ENCODE measurements around the gene PADI4.
A peak's percentile ranks its signal among the peaks of the same experiment; 100 is the strongest.

The PADI4 gene

GRCh38 chr1:17307946-17308345 lies at the start of gene PADI4:
Gene PADI4 (plus strand): TSS chr1:17308197. CDS start chr1:17308223, 26 bp downstream.
- no peak for DNase-seq

GRCh38 chr1:17258758-17259130 lies 49.3 kb upstream of the PADI4 start:
- no peak for DNase-seq

- no peak for DNase-seq
These were observed 48.6 kb upstream of the PADI4 start for GRCh38 chr1:17259233-17259873.

- no peak for DNase-seq
These were observed 47.7 kb upstream of the PADI4 start for GRCh38 chr1:17260264-17260663.

GRCh38 chr1:17260738-17261137 lies 47.3 kb upstream of the PADI4 start:
- no peak for DNase-seq

GRCh38 chr1:17263936-17264335 lies 44.1 kb upstream of the PADI4 start:
- DNase-seq = no peak

- no peak for DNase-seq
These were observed 43.5 kb upstream of the PADI4 start for GRCh38 chr1:17264470-17264869.

- DNase-seq = no peak
These were observed 42.8 kb upstream of the PADI4 start for GRCh38 chr1:17265162-17265561.

GRCh38 chr1:17265950-17266349 lies 42.0 kb upstream of the PADI4 start:
- DNase-seq = no peak

GRCh38 chr1:17270891-17271765 lies 36.9 kb upstream of the PADI4 start:
- DNase-seq = no peak

- no peak for DNase-seq
These were observed 35.9 kb upstream of the PADI4 start for GRCh38 chr1:17272066-17272465.

- DNase-seq = no peak
These were observed 35.4 kb upstream of the PADI4 start for GRCh38 chr1:17272646-17273045.

GRCh38 chr1:17273096-17273495 lies 34.9 kb upstream of the PADI4 start:
- no peak for DNase-seq

- peak in 1 of 2 experiments; percentile 31 for DNase-seq
These were observed 33.5 kb upstream of the PADI4 start for GRCh38 chr1:17274186-17275170.

GRCh38 chr1:17276568-17276967 lies 31.4 kb upstream of the PADI4 start:
- DNase-seq = no peak

- no peak for DNase-seq
These were observed 30.4 kb upstream of the PADI4 start for GRCh38 chr1:17277511-17278159.

- DNase-seq = no peak
These were observed 28.8 kb upstream of the PADI4 start for GRCh38 chr1:17278996-17279830.

- no peak for DNase-seq
These were observed 27.6 kb upstream of the PADI4 start for GRCh38 chr1:17280436-17280835.

GRCh38 chr1:17280894-17281293 lies 27.1 kb upstream of the PADI4 start:
- DNase-seq = no peak

- no peak for DNase-seq
These were observed 26.2 kb upstream of the PADI4 start for GRCh38 chr1:17281775-17282181.

- no peak for DNase-seq
These were observed 25.2 kb upstream of the PADI4 start for GRCh38 chr1:17282836-17283235.

- no peak for DNase-seq
These were observed 21.4 kb upstream of the PADI4 start for GRCh38 chr1:17286646-17287045.
